Germinal center (tissue), 1 donor: ENCODE data around the gene TMEM19.
"Not testable (repeated sequence)": the region's sequence is repeated elsewhere in the genome, so short reads cannot be mapped to it uniquely, and the experiment has no call there.

Source experiments
- DNase-seq: peaks from one replicate; pipeline ENCODE4 v3.0.0; 2012; ENCODE audit warnings: mixed read lengths, low spot score

Gene TMEM19

DNA sequence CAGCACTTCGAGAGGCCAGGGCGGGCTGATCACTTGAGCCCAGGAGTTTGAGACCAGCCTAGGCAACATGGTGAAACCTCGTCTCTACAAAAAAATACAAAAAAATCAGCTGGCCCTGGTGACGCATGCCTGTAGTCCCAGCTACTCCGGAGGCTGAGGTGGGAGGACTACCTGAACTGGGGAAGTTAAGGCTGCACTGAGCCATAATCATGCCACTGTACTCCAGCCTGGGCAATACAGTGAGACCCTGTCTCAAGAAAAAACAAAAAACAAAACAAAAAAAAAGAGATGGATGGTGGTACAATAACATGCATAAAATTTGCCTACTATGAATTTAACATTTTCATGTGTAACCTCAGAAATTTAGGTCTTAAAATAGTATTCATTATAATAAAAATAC, 19.6 kb upstream of the TMEM19 start:
- DNase-seq: no peak

DNA sequence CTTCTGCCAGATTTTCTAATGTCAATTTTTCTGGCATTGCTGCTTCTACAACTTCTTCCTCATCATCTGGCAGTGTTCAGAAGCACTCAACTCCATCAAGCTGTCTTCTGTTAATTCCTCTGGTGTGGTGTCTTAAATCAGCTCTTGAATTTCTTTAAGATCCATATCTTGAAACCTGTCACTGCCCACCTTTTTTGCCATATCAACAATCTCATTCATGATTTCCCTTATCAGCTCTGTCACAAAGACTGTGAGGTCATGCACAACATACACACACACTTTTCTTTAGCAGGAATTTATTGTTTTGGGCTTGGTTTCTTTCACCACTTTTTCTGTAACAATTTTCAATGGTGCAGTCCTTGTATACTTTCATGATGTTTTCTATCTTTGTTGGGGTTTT, 14.6 kb upstream of the TMEM19 start:
- no peak for DNase-seq

DNA sequence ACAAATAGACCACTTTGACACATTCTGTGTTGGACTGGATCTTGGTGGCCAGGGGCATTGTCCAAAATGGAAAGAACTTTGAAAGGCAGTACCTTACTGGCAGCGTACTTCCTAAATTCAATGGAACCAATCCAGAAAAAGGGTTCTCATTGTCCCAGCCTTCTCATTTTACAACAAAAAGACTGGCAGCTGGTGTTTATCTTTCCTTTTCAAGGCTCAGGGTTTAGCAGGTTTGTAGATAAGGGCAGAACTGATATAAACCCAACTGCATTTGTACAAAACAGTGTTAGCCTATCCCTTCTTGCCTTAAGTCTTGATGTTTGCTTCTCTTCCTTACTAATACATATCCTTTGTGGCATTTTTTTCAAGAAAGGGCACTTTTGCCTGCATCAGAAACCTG, 14.1 kb upstream of the TMEM19 start:
- DNase-seq: no peak

DNA sequence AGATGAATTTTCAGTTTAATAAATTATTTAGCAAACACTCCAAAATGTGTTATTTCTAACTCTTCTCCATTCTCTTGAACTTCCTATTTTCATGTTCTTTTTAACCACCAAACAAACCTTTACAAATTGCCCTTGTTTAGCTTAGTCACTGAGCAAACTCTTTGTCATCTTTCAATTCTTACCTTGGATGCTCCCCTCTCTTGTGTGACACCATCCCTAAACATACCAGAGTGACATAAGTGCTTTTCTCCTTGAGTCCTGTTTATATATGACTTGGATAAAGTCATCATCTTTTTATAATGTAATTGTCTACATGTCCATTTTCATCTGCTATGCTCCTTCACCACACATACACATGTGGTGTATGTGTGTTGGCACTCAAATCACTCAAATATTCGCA, 3.4 kb upstream of the TMEM19 start:
- DNase-seq: no peak

DNA sequence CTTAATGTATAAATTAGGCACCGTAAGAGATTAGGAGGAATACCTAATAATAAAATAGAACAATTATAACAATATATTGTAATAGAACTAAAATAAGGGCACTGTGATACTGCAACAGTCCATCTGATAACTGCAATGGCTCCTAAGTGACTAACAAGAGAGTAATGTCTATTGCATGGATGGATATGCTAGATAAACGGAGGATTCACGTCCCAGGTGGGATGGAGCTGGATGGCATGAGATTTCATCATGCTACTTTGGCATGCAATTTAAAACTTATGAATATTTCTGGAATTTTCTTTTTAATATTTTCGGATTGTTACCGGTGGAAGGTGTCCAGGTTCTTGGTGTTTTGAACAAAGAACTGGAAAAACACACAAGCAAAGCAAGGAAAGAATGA, 2.2 kb upstream of the TMEM19 start:
- DNase-seq: no peak

DNA sequence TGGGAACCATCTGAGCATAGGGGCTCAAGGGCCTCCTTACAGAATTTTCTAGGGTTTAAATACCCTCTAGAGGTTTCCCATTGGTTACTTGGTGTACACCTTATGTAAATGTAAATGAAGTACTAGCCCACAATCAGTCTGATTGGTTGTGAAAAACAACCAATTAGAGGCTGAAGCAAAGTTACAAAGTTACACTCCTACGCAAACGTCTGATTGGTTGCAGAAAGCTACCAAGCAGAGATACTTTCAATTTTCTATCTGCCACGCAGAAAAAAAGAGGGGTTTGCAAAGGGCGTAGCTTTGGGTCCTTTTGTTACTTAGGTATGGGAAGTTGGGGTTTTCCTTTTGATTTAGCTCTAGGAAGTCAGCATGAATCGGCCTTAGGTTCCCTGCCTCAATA, 1.8 kb upstream of the TMEM19 start:
- DNase-seq: no peak

DNA sequence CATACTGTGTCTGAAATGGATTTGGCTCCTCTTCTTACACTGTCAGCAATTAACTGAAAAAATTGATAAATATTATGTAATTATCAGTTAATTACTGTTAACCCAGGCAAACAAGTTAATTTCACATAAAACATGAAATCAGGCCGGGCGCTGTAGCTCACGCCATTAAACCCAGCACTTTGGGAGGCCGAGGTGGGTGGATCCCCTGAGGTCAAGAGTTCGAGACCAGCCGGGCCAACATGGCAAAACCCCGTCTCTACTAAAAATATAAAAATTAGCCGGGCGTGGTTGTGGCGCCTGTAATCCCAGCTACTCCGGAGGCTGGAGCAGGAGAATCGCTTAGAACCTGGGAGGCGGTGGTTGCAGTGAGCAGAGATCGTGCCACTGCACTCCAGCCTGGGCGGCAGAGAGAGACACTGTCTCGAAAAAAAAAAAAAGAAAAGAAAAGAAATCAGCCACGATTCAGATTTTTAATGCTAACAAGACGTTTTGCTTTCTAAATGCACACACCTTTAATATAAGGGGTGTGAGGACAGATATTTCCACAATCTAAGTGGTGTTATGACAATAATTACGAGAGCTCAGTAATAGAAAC, 473 bp upstream of the TMEM19 start:
- no peak for DNase-seq

DNA sequence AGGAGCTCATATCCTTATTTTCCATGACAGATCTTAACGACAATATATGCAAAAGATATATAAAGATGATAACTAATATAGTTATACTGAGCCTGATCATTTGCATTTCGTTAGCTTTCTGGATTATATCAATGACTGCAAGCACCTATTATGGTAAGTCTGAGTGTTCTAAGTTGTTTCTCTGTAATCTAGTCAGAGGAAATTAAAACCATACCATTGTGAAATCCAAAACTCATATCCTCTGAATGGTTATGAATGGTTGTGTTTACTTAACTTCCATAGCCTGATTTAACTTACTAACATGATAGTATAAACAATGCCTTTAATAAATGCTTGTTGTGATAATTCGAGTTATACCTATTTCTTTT, 760 bp downstream of the TMEM19 start:
- peak; percentile 14 for DNase-seq

DNA sequence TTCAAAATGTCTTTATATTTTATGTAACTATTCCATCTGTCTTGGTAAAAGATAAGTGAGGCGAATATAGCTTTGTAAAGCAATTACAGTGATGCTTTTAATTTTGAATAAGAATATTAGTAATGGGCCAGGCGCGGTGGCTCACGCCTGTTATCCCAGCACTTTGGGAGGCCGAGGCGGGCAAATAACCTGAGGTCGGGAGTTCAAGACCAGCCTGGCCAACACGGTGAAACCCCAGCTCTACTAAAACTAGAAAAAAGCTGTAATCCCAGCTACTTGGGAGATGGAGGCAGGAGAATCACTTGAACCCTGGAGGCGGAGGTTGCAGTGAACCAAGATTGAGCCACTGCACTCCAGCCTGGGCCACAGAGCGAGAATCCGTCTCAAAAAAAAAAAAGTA, 1.3 kb downstream of the TMEM19 start:
- not testable (repeated sequence) for DNase-seq

DNA sequence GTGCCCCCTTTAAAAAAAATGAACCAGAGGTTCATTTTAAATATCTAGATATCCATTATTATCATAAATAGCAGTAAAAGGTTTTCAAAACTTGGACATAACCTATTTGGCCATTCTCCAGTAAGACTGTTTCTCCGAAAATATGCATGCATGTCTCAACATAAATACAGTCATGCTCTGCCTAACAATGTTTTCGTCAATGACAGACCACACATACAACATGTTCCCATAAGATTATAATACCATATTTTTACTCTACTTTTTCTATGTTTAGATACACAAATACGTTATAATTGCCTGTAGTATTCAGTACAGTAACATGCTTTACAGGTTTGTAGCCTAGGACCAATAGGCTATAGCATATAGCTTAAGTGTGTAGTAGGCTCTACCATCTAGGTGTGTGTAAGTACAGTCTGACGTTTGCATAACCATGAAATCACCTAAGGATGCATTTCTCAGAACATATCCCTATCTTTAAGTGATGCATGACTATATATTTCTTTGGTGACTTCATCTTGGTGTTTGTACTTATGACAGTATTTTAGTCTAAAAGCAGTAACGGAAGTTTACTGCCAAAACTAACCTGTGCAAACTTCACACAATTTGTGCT, 3.2 kb downstream of the TMEM19 start:
- DNase-seq: no peak

DNA sequence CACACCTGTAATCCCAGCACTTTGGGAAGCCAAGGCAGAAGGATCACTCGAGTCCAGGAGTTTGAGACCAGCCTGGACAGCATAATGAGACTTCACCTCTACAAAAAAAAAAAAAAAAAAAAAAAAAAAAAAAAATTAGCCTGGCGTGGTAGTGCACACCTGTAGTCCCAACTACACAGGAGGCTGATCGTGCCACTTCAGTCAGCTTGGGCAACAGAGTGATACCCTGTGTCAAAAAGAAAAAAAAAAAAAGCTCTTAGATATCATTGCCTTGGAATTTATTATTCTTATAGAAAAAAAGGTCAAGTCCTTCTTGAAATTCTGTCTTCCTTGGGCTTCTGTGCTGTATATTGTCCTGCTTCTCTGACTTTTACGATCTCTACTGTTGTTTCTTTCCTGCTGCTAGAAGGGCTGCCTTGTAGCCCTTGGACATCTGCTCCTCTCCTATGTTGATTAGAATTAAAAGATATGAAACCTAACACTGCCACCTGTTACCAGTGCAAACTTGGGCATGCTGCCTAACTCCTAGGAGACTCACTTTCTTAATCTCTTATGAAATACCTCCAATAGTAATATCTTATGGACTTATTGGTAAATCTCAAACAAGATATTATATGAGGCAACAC, 5.7 kb downstream of the TMEM19 start:
- peak; percentile 8 for DNase-seq

DNA sequence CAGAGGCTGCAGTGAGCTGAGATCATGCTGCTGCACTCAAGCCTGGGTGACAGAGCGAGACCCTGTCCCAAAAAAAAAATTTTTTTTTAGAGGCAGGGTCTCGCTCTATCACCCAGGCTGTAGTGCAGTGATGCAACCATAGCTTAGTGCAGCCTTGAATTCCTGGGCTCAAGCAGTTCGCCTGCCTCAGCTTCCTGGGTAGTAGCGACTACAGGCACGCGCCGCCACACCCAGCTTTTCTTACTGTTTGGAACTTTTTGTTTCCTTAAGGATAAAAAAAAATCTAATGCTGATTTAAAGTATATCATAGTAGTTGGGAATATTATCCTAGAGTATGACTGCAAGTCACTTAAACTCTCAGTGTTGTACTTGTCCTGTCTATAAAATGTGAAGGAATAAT, 7.2 kb downstream of the TMEM19 start:
- no peak for DNase-seq

DNA sequence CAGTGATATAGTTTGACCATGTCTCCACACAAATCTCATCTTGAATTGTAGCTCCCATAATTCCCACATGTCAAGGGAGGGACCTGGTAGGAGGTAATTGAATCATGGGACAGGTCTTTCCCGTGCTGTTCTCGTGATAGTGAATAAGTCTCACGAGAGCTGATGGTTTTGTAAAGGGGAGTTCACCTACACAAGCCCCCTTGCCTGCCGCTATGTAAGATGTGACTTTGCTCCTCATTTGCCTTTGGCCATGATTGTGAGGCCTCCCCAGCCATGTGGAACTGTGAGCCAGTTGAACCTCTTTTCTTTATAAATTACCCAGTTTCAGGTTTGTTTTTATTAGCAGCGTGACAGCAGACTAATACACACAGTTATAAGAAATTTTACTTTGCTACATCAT, 7.8 kb downstream of the TMEM19 start:
- not testable (repeated sequence) for DNase-seq

DNA sequence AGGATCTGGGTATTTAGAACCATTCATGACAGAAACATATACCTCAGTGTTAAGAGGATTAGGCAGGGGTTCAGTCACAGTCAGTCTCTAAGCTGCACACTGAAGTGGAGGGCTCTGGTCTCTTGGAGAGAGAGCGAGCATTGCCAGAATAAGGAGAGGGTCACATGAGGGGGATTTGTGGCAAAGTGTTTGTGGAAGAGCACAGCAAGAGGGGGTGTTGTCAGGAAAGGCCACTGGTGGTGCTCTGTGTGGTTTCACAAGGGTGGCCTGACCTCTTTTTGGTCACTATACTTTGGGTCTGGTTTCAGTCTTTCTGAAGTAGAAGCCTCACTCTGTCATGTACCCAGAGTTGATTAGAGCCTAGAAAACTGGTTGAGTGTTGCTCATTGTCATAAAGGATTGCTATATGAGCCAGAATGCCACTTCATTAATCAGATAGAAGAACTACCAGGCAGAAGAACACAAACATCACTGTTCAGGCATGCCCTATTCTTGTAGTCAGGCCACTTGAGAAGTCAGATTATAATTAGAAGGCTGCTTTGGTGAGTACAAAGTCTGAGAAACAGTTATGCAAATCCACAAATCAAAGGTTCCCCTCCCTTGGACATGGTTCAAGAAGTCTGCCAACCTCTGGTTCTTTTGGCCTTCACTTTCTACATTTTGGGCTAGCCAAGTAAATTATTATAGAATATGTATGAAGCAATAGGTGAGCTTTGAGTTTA, 8.4 kb downstream of the TMEM19 start:
- DNase-seq: peak; percentile 73

DNA sequence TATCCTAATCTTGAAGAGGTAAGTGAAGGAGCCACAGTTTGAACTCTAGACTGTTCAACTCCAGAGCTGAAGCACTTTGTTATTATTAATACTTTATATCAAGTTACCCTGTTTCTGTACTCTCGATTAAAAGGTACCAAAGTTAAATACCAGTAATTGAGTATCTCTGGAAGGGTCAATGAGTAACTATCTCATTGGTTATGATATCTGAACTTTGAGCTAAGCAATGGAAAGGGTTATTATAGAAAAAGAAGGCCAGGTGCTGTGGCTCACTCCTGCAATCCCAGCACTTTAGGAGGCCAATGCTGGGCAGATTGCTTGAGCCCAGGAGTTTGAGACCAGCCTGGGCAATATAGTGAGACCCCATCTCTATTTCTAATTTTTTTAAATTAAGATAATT, 9.9 kb downstream of the TMEM19 start:
- no peak for DNase-seq

DNA sequence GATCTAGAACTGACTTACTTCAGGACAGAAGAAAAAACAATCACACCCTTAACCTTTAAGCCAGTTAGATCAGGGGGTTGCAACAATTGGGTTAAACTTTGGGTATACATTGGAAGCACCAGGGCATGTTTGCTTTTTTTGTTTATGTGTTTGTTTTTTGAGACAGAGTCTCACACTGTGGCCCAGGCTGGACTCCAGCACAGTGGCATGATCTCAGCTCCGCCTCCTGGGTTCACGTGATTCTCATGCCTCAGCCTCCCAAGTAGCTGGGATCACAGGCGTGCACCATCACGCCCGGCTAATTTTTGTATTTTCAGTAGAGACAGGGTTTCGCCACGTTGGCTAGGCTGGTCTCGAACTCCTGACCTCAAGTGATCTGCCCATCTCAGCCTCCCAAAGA, 16.3 kb downstream of the TMEM19 start:
- DNase-seq: not testable (repeated sequence)

DNA sequence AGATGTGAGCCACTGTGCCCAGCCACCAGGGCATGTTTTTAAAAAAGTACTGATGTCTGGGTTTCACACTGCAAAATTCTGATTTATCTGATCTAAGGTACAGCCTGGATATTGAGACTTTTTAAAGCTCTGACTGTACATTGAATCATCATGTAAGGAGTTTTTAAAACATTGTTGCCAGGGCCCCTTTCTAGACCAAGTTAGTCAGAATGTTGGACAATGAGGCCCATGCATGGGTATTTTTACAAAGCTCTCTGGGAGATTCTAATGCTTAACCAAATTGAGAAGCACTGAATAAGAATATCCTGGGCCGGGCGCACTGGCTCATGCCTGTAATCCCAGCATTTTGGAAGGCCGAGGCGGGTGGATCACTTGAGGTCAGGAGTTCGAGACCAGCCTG, 16.7 kb downstream of the TMEM19 start:
- DNase-seq: no peak

DNA sequence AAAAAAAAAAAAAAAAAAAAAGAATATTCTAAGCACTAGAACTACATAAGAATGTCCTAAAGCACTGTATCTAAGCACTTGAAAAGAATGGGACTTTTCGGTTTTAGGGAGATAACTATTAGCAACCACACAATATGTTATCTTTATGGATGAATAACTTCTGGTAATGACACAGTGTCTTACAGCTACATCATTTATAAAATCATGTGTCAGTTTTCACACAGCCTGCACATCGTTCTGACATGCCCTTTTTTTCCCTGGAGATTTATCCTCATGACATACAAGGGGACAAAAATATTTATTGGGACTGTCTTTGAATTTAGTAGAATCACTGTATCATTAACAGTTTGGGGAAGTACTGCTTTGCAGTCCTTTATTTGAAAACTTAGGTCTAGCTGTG, 17.3 kb downstream of the TMEM19 start:
- no peak for DNase-seq

DNA sequence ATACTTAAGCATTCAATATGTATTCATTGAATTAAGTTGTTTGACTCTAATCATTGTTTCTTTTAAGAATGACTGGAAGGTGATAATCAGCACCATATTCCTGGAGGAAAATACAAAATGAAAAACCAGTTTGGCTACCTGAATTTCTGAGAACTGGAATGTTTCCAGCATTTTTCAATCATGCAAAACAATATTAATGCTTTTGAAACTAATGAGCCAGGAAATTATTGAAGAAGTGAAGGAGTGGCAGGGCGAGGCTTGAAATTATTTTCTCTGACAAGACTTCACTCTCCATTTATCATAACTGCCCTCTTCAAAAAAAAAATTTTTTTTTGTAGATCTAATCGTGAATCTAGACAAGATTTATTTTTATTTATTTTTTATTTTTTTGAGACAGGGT, 19.0 kb downstream of the TMEM19 start:
- no peak for DNase-seq

DNA sequence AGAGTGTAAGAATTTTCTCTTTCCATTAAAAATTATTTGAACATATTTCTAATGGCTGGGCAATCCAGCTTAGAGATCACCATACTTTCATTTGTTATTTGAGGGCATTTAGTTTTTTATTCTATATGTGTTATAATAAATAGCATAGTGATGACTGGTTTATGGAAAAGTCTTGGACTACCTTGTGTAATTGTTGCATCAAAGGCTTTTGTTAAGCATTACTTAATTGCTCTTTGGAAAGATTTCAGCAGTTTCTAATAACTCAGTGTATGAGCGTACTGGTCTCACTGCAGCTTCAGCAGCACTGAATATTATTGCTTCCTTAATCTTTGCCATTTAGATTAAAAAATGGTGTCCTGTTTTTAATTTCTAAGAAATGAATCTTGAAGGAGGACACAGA, 22.8 kb downstream of the TMEM19 start:
- DNase-seq: no peak

DNA sequence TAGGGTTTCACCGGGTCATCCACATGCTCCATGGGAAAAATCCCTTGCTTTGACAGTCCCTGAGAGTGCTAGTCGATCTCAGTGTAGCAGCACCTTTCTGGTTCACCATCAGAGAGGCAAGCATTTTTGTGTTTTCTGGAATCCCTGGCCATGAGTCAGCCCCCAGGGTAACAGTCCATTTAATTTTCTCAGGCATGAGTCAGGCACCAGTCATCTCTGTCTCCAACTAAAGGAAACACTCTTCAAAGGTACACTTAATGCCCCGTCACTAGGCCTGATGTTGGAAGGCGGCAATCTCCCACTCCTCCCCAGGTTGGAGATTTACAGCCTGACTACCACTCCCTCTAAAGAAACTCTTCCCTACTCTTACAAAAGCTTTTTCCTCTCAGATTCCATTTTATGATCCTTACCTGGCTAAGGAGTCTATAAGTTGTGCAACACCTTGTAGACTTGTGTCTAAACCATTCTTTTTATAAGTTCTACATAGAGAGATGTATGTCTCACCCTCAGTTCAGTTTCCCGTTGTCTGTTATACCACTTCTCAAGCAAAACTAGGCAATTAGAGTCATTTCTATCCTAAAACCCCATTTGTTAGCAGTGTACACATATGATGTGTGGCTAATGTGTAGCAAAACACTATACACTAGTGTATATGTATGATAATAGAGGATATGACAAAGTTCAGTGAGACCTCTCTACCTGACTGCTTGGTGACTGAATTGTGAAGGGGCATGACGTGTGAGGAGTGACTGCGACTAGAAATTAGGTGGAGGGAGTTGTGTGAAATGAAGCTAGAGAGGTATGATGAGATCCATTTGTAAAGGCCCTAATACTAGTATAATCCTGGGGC, 24.6 kb downstream of the TMEM19 start:
- no peak for DNase-seq

DNA sequence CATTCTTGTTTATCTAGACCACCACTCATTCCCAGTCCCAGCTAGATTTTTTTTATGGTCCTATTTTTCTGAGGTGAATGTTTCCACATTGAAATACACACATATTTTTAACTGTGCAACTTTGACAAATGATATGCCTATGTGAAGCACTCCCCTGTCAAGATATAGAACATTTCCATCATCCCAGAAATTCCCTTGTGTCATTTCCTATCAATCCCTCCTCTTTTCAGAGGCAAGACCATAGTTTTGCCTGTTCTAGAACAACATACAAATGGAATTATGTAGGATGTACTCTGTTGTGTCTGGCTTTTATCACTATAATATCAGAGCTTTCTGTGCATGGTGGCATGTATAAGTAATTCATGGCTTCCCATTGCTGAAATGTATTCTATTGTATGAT, 32.7 kb downstream of the TMEM19 start:
- no peak for DNase-seq
